ENCODE results near the gene ACHE.
"Not testable (repeated sequence)": the region's sequence is repeated elsewhere in the genome, so short reads cannot be mapped to it uniquely, and the experiment has no call there.

The ACHE gene

DNA sequence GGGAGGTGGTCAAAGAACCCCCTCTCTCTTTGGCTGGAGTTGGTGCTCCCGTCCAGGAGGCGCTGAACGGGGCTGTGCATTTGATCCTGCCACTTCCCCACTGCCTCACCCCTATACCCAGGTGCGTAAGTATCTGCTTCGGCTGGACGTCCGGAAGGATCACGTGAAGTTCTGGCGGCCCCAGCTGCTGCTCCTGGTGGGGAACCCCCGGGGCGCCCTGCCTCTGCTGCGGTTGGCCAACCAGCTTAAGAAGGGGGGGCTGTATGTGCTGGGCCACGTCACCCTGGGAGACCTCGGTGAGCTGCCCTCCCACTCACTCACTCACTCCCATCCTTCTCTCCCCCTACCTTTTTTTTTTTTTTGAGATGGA lies 34.1 kb downstream of the ACHE start:
- TF ChIP-seq, protein P1, sequence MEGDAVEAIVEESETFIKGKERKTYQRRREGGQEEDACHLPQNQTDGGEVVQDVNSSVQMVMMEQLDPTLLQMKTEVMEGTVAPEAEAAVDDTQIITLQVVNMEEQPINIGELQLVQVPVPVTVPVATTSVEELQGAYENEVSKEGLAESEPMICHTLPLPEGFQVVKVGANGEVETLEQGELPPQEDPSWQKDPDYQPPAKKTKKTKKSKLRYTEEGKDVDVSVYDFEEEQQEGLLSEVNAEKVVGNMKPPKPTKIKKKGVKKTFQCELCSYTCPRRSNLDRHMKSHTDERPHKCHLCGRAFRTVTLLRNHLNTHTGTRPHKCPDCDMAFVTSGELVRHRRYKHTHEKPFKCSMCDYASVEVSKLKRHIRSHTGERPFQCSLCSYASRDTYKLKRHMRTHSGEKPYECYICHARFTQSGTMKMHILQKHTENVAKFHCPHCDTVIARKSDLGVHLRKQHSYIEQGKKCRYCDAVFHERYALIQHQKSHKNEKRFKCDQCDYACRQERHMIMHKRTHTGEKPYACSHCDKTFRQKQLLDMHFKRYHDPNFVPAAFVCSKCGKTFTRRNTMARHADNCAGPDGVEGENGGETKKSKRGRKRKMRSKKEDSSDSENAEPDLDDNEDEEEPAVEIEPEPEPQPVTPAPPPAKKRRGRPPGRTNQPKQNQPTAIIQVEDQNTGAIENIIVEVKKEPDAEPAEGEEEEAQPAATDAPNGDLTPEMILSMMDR (IDR thresholded peaks at IDR 0.05; ENCODE audit: borderline replicate concordance, control extremely low read depth, extremely low read depth, insufficient read depth, missing control alignments): no peak
- DNase-seq (ENCODE audit: low spot score): no peak
- in situ Hi-C loops (cut with MboI; ENCODE audit: low sequenced_read_pairs, unreplicated experiment): loop anchor here (25.0 kb wide), 1 partner anchor 399 kb away; the partner anchor contains the start of gene SPACDR

DNA sequence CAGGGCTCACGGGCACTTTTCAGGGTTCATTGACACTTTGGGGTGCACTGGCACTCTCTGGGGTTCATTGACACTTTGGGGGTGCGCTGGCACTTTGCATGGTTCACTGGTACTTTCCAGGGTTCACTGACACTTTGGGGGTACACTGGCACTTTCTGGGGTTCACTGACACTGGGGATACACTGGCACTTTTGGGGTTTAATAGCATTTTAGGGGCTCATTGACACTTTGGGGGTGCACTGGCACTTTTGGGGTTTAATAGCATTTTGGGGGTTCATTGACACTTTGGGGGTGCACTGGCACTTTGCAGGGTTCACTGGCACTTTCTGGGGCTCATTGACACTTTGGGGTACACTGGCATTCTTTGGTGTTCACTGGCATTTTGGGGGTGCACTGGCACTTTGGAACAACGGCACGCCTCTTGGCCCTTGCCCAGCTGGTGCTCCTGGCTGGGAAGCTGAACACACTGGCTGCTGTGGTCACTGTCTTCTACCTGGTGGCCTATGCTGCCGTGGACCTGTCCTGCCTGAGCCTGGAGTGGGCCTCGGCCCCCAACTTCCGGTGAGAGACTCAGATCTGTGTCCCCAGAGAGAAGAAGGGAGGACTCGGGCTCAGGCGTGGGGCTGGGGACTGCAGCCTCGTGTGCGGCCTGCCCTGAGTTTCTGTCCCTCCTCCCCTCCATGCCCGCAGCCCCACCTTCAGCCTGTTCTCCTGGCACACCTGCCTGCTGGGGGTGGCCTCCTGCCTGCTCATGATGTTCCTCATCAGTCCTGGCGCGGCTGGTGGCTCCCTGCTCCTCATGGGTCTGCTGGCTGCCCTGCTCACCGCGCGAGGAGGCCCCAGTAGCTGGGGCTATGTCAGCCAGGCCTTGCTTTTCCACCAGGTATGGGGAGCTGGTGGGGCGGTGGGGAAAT lies 34.7 kb downstream of the ACHE start:
- DNase-seq (ENCODE audit: low spot score): no peak
- in situ Hi-C loops (cut with MboI; ENCODE audit: low sequenced_read_pairs, unreplicated experiment): loop anchor here (25.0 kb wide), 1 partner anchor 399 kb away; the partner anchor contains the start of gene SPACDR
- TF ChIP-seq, protein P1 (IDR thresholded peaks at IDR 0.05; ENCODE audit: borderline replicate concordance, control extremely low read depth, extremely low read depth, insufficient read depth, missing control alignments): no peak

DNA sequence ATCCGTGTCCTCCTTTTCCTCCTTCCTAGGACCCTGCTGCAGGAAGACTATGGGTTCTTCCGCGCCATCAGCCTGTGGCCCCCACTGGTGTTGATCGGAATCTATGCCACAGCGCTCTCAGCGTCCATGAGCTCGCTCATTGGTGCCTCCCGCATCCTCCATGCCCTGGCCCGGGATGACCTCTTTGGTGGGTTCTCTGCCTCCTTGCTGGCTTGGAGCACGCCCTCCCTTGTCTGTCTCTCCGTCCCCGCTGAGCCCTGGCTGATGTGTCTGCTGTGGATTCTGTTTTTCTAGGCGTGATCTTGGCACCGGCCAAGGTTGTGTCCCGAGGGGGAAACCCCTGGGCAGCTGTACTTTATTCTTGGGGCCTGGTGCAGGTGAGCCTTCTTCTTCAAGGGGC lies 35.8 kb downstream of the ACHE start:
- TF ChIP-seq, protein P1 (IDR thresholded peaks at IDR 0.05; ENCODE audit: borderline replicate concordance, control extremely low read depth, extremely low read depth, insufficient read depth, missing control alignments): no peak
- in situ Hi-C loops (cut with MboI; ENCODE audit: low sequenced_read_pairs, unreplicated experiment): loop anchor here (25.0 kb wide), 1 partner anchor 398 kb away; the partner anchor contains the start of gene SPACDR
- DNase-seq (ENCODE audit: low spot score): no peak

DNA sequence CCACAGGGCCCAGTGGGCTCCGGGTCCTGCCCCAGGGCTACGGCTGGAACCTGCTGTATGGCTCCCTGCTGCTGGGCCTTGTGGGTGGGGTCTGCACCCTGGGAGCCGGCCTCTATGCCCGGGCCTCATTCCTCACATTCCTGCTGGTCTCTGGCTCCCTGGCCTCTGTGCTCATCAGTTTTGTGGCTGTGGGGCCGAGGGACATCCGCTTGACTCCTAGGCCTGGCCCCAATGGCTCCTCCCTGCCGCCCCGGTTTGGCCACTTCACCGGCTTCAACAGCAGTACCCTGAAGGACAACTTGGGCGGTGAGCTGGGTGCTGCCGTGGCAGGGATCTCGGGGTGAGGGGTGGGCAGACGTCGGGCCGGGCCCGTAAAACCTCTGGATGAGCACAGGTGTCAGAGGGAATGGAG lies 38.8 kb downstream of the ACHE start:
- DNase-seq (ENCODE audit: low spot score): no peak
- TF ChIP-seq, protein P1 (IDR thresholded peaks at IDR 0.05; ENCODE audit: borderline replicate concordance, control extremely low read depth, extremely low read depth, insufficient read depth, missing control alignments): no peak
- in situ Hi-C loops (cut with MboI; ENCODE audit: low sequenced_read_pairs, unreplicated experiment): loop anchor here (25.0 kb wide), 1 partner anchor 395 kb away; the partner anchor contains the start of gene SPACDR

DNA sequence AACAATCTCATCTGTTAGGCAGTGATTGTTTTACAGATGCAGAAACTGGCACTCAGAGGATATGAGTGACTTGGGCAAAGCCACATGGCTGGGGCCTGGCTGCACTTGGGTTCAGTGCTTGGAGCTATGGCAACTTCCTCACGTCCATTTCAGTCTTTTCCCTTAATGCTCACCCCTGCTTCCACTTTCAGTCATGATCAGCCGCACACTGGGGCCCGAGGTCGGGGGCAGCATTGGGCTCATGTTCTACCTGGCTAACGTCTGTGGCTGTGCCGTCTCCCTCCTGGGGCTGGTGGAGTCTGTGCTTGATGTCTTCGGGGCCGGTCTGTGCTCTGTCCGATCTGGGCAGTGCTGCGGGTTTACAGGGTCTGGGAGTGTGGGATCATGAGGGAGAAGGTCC lies 40.2 kb downstream of the ACHE start:
- TF ChIP-seq, protein P1 (IDR thresholded peaks at IDR 0.05; ENCODE audit: borderline replicate concordance, control extremely low read depth, extremely low read depth, insufficient read depth, missing control alignments): no peak
- DNase-seq (ENCODE audit: low spot score): no peak
- in situ Hi-C loops (cut with MboI; ENCODE audit: low sequenced_read_pairs, unreplicated experiment): loop anchor here (25.0 kb wide), 1 partner anchor 393 kb away; the partner anchor contains the start of gene SPACDR

DNA sequence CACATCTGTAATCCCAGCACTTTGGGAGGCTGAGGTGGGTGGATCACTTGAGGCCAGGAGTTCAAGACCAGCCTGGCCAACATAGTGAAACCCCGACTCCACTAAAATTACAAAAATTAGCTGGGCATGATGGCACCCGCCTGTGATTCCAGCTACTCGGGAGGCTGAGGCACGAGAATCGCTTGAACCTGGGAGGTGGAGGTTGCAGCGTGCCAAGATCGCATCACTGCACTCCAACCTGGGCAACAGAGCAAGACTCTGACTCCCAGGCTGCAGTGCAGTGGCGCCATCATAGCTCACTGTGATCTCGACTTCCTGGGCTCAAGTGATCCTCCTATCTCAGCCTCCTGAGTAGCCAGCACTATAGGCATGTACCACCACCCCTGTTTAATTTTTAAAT lies 40.8 kb downstream of the ACHE start:
- DNase-seq (ENCODE audit: low spot score): not testable (repeated sequence)
- in situ Hi-C loops (cut with MboI; ENCODE audit: low sequenced_read_pairs, unreplicated experiment): loop anchor here (25.0 kb wide), 1 partner anchor 393 kb away; the partner anchor contains the start of gene SPACDR
